Type B pancreatic cell (in vitro differentiated cells): ENCODE measurements around the gene CST5. TPM values are rescaled to one million over a fixed set of nuclear protein-coding genes. Genes with fewer than 3 reads are reported as not detected.

ENCODE experiments used
- DNase-seq: peaks from one replicate; pipeline ENCODE4 v3.0.0; 2021; ENCODE audit warnings: mixed read lengths; ENCODE audit not compliant: unreplicated experiment; ENCODE audit errors: extremely low spot score
- H3K27ac Mint-ChIP-seq: 2 replicates; pipeline ENCODE4 v1.8.0; 2021; ENCODE audit warnings: mild to moderate bottlenecking, mixed read lengths
- H3K27me3 Mint-ChIP-seq: 2 replicates; pipeline ENCODE4 v1.8.0; 2021; ENCODE audit warnings: mixed read lengths
- H3K36me3 Mint-ChIP-seq: 2 replicates; pipeline ENCODE4 v1.8.0; 2021; ENCODE audit warnings: mixed read lengths
- H3K4me1 Mint-ChIP-seq: one replicate; pipeline ENCODE4 v1.8.0; 2021; ENCODE audit warnings: mixed read lengths; ENCODE audit not compliant: unreplicated experiment
- H3K4me3 Mint-ChIP-seq: 2 replicates; pipeline ENCODE4 v1.8.0; 2021; ENCODE audit warnings: mild to moderate bottlenecking, mixed read lengths
- H3K9me3 Mint-ChIP-seq: 2 replicates; pipeline ENCODE4 v1.8.0; 2021; ENCODE audit warnings: mixed read lengths
- CTCF ChIP-seq: fragments of 200-600 bp; sonication (generic); conservative IDR thresholded peaks from 2 replicates; pipeline ENCODE4 v1.5.0; 2021; ENCODE audit warnings: antibody characterized with exemption, mild to moderate bottlenecking
- total RNA-seq: library from RNA; stranded (reverse); gene quantifications from 2 replicates; pipeline ENCODE4 v1.2.1, GENCODE V29; 2021; ENCODE audit warnings: low replicate concordance

Gene CST5
- total RNA-seq, 1 donor from 2014 or later = not detected

DNA sequence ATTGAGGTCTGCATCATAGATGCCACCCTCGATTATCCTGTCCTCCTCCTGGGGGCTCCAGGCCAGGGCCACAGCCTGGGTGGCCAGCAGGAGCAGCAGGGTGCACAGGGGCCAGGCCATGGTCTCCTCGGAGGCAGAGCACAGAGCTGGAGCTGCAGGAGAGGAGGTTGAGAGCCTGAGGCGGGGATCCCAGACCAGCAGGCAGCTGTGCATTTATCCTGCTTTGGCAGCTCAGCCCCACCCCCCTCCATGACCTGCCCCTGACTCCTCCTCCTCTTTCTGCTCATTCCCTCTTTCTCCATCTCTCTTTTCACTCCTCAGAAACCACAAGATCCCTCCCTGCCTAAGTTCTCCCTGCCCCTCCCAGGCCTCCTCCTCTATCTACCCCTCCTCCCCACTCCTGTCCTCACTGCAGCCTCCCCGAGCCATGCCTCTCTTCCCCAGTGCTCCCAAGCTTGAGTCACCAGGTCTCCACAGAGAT is 53.0 kb downstream of the CST5 start, which contains the start of gene CST2:
Gene CST2, minus strand, starts transcription at position 189 of the 481 bp plus-strand sequence. Its CDS starts 69 bp downstream, at position 120.
- peaks cover 13% of the 10 kb centered on the region for H3K27me3 Mint-ChIP-seq
- H3K27ac Mint-ChIP-seq = no peak within 1 kb of the TSS
- no peaks in the 10 kb centered on the region for H3K9me3 Mint-ChIP-seq
- peaks cover 8% of the 10 kb centered on the region for H3K4me1 Mint-ChIP-seq
- no peak for DNase-seq
- no peak within 1 kb of the TSS for H3K4me3 Mint-ChIP-seq
- no peak for TF ChIP-seq CTCF
- H3K36me3 Mint-ChIP-seq = no peaks in the 10 kb centered on the region

Other genes starting within 250 kb of the CST5 start
- gene CST3, start 241.8 kb downstream of the CST5 start, total RNA-seq = 291 and 483 TPM in 2 replicates
- 2.1 and 56.8 TPM in 2 replicates for gene CST4, start 190.7 kb downstream of the CST5 start, total RNA-seq
- 53.5 and 409 TPM in 2 replicates for gene CST1, start 128.8 kb downstream of the CST5 start, total RNA-seq
- gene CST2, start 53.0 kb downstream of the CST5 start, total RNA-seq = 2.6 and 8.5 TPM in 2 replicates
- not detected in 2 replicates for gene GGTLC1, start 109.0 kb upstream of the CST5 start, total RNA-seq